GM19455 (cell line): ENCODE results near the gene ARHGAP19.
"Not testable (repeated sequence)": the region's sequence is repeated elsewhere in the genome, so short reads cannot be mapped to it uniquely, and the experiment has no call there.

ENCODE experiments used
- ATAC-seq: cut with Tn5 transposase; IDR thresholded peaks from one replicate; pipeline ENCODE4 v1.9.1; 2021; ENCODE audit not compliant: unreplicated experiment

Gene ARHGAP19

GRCh38 chr10:97321032-97321803 is 28.8 kb upstream of the ARHGAP19 start:
- no peak for ATAC-seq

DNA sequence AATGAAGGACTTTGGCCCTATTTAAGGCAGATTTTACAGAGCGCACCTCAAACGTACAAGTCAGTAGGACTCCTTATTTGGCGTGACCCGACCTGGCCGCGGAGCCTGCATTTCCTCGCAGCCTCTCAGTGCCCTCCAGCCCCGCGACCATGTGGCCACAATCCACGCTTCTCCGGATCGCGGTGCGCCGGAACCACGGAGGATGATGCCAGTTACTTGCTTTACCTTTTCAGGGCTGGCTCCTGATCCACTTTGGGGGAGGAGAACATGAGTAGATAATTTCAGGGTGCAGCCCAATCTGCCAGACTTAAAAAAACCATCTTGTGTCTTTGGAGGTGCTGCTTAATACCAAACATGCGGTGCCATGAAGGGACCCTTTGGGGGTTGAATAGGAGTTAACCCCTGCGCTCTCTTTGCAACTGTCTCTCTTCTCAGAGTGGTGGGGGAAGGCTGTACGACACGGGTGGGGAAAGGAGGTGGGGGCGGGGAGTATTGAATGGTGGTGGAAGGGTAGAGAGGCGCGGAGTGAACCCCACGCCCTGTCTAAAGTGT is 28.1 kb upstream of the ARHGAP19 start:
- ATAC-seq, result no peak

DNA sequence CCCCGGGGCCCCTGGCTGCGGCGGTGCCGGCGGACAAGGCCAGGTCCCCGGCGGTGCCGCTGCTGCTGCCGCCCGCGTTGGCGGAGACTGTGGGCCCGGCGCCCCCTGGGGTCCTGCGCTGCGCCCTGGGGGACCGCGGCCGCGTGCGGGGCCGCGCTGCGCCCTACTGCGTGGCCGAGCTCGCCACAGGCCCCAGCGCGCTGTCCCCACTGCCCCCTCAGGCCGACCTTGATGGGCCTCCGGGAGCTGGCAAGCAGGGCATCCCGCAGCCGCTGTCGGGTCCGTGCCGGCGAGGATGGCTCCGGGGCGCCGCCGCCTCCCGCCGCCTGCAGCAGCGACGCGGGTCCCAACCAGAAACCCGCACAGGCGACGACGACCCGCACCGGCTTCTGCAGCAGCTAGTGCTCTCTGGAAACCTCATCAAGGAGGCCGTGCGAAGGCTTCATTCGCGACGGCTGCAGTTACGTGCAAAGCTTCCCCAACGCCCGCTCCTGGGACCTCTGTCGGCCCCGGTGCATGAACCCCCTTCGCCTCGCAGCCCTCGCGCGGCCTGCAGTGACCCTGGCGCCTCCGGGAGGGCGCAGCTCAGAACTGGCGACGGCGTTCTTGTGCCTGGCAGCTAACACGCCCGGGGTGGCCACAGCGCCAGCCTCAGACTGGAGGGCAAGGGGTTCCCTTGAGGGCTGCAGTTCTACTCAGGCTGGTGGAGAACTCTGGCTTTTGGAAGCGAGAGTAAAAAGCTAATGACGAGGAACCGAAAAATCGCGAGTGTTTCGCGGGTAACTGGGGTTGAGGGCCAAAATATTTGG is 27.4 kb upstream of the ARHGAP19 start:
- peak; percentile 34 for ATAC-seq

GRCh38 chr10:97318772-97319651 is 26.6 kb upstream of the ARHGAP19 start, which contains the start of gene FRAT1:
Gene FRAT1, plus strand, starts transcription at chr10:97319271. Its CDS starts 183 bp downstream, at chr10:97319454.
- peak; percentile 81 for ATAC-seq

DNA sequence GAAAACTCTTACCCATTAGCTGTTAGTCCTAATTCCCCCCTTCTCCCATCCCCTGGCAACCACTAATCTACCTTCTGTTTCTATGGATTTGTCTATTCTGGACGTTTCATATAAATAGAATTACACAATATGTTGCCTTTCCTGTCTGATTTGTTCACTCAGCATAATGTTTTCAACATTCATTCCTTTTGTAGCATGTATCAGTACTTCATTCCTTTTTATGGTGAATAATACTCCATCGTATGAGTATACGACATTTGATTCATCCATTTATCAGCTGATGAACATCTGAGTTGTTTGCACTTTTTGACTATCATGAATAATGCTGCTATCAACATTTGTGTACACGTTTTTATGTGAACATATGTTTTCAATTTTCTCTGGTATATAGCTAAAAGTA is 22.2 kb upstream of the ARHGAP19 start:
- no peak for ATAC-seq

GRCh38 chr10:97312897-97313296 is 20.5 kb upstream of the ARHGAP19 start:
- no peak for ATAC-seq

GRCh38 chr10:97311111-97311626 is 18.7 kb upstream of the ARHGAP19 start:
- ATAC-seq, result no peak

- no peak for ATAC-seq
These were observed 15.7 kb upstream of the ARHGAP19 start for GRCh38 chr10:97307866-97308780.

DNA sequence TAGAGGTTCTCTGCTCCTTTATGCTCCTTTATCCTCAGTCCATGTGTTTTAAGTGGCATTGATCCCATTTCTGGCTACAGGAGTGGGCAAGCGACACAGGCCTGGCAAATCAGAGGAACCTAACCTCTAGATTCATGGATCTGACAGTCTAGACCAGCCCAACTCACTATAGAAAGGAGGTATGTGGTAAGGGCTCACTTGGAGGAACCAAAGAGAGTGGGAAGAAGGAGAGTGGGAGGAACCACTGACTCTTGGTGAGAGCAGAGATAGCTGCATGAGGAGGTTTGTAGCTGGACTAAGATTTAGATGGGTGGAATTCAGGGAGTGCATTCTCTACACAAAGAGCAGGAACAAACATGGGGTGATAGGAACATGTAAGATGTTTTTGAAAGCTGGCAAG is 15.0 kb upstream of the ARHGAP19 start:
- ATAC-seq, result no peak

DNA sequence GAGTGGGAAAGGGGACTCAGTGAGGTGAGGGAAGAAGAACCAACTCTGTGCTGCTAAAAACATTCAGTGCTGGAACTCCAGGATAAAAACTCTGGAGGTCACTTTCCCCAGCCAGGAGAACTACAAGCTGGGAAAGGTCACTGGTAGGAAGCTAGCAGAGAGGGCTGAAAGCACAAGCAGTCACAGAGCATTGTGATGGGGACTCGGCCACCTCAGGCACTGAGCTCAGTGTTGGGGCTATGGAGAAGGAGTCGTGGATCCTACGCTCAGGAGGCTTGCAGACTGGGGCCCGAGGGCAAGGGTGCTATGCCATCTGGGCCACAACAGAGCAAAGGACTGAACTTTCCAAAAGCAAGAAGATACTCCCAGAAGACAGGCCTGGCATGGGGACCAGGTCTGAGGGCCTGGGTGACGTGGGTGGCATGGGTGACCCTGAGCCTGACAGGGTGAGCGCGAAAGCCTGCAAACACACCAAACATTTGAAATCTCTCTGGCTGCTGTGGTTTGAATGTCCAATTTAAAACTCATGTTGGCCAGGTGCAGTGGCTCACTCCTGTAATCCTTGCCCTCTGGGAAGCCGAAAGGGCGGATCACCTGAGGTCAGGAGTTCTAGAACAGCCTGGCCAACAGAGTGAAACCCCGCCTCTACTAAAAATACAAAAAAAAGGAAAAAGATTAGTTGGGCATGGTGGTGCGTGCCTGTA is 9.8 kb upstream of the ARHGAP19 start:
- ATAC-seq, result no peak

- no peak for ATAC-seq
These were observed 8.5 kb upstream of the ARHGAP19 start for GRCh38 chr10:97300980-97301379.

GRCh38 chr10:97298223-97298571 is 5.8 kb upstream of the ARHGAP19 start:
- no peak for ATAC-seq

- ATAC-seq, result no peak
These were observed 5.3 kb upstream of the ARHGAP19 start for GRCh38 chr10:97297556-97298222.

DNA sequence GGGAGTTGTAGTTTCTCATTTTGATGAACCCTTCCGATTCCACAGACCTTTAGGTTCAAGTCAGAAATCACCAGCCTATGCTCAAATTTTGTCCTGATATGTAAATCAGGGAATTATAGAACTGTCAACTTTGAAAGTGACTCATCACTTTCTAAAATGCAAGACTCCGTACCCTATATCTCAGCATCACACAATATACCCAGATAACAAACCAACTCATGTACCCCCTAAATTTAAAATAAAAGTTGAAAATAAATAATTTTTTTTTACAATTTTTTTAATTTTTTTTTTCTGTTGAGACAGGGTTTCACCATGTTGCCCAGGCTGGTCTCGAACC is 393 bp upstream of the ARHGAP19 start:
- no peak for ATAC-seq

DNA sequence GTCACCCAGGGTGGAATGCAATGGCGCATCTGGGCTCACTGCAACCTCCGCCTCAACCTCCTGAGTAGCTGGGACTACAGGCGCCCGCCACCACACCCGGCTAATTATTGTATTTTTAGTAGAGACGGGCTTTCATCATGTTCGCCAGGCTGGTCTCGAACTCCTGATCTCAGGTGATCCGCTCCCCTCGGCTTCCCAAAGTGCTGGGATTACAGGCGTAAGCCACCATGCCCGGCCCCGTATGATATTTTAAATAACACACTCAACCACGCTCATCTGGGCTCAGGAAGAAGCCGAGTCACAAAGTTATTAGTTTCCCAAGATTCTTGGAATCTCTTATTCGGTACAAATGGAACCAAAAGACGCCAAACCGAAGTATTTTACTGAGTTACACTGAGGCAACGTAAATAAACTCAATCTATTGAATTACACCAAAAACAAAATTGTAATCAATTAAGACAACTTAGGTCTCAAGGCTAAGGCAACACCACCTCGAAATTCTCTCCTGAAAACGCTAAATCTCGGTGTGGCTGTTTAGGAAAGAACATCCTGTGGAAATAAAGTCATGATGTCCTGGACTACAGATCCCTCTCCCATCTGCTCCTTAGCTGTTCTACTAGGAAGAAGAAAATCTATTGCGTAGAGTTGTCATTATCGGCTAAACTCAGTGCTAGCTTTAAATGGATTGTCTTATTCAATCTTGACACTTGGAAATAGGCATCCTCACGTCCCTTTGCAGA is 910 bp downstream of the ARHGAP19 start:
- ATAC-seq, result no peak

- ATAC-seq, result not testable (repeated sequence)
These were observed 1.7 kb downstream of the ARHGAP19 start for GRCh38 chr10:97290576-97291356.

- ATAC-seq, result not testable (repeated sequence)
These were observed 2.4 kb downstream of the ARHGAP19 start for GRCh38 chr10:97290076-97290475.
